Left lung (tissue), 10 donors: Measurements from ENCODE around the gene PAX5. TPM values are rescaled to one million over a fixed set of nuclear protein-coding genes. Genes with fewer than 3 reads are reported as not detected.
A peak's percentile ranks its signal among the peaks of the same experiment; 100 is the strongest.

Experiments used
- ATAC-seq: fragments of 200-7000 bp; cut with Tn5 transposase; one replicate; pipeline ENCODE4 v1.9.1; 2020; ENCODE audit warnings: moderate library complexity
- DNase-seq, 4 donors: peaks; one replicate each; pipeline ENCODE4 v3.0.0-alpha.2; 2013 to 2020
- H3K27ac ChIP-seq, 2 donors: fragments of 200-600 bp; sonication (generic) in 1 of 2; one replicate each; pipeline versions ENCODE4 v1.5.0 to v1.8.0; 2020 to 2021
- H3K27me3 ChIP-seq, 2 donors: fragments of 200-600 bp; sonication (generic) in 1 of 2; one replicate each; pipeline versions ENCODE4 v1.5.0 to v1.8.0; 2020 to 2021
- H3K36me3 ChIP-seq, 2 donors: fragments of 200-600 bp; sonication (generic) in 1 of 2; one replicate each; pipeline versions ENCODE4 v1.5.0 to v1.8.0; 2020 to 2021
- H3K4me1 ChIP-seq, 2 donors: fragments of 200-600 bp; one replicate each; pipeline ENCODE4 v1.8.0; 2021
- H3K4me3 ChIP-seq, 2 donors: fragments of 200-600 bp; sonication (generic) in 1 of 2; one replicate each; pipeline versions ENCODE4 v1.5.0 to v1.8.0; 2020 to 2021; ENCODE audit warnings: mild to moderate bottlenecking in 1 of 2
- H3K9me3 ChIP-seq, 2 donors: fragments of 200-600 bp; sonication (generic) in 1 of 2; one replicate each; pipeline versions ENCODE4 v1.5.0 to v1.8.0; 2020 to 2021
- intact Hi-C, 2 donors: fragments of 100-400 bp; cut with DNase I; formaldehyde crosslinking; loops; one replicate each; pipeline versions ENCODE4 v1.11.2 to v1.14.2; 2022
- polyA plus RNA-seq, 6 donors: library from polyadenylated mRNA; unstranded; fragments of 120-200 nt; gene quantifications; one replicate each; pipeline ENCODE4 v1.2.1, GENCODE V29; 2013; ENCODE audit not compliant: insufficient read length in 6 of 6
- total RNA-seq, 2 donors: library from RNA; stranded (reverse); fragmentation: NEBNext Ultra II Directional; extraction: Animal tissue kit (Norgen Biotek cat#: 25700); gene quantifications; one replicate each; pipeline ENCODE4 v1.2.1, GENCODE V29; 2021
- TF ChIP-seq, protein P1 (sequence below), 2 donors: fragments of 200-600 bp; sonication (generic) in 1 of 2; IDR thresholded peaks; one replicate each; pipeline versions ENCODE4 v1.5.0 to v1.8.0; 2021; ENCODE audit warnings: antibody characterized with exemption in 2 of 2
- donor health status: DM: no; HTN: yes; CAD: no.
- donor health status: DM: no; HTN: no; CAD: no.

The PAX5 gene
- total and polyA plus RNA-seq, 8 donors = 0.03 to 0.65 (median 0.13) TPM

DNA sequence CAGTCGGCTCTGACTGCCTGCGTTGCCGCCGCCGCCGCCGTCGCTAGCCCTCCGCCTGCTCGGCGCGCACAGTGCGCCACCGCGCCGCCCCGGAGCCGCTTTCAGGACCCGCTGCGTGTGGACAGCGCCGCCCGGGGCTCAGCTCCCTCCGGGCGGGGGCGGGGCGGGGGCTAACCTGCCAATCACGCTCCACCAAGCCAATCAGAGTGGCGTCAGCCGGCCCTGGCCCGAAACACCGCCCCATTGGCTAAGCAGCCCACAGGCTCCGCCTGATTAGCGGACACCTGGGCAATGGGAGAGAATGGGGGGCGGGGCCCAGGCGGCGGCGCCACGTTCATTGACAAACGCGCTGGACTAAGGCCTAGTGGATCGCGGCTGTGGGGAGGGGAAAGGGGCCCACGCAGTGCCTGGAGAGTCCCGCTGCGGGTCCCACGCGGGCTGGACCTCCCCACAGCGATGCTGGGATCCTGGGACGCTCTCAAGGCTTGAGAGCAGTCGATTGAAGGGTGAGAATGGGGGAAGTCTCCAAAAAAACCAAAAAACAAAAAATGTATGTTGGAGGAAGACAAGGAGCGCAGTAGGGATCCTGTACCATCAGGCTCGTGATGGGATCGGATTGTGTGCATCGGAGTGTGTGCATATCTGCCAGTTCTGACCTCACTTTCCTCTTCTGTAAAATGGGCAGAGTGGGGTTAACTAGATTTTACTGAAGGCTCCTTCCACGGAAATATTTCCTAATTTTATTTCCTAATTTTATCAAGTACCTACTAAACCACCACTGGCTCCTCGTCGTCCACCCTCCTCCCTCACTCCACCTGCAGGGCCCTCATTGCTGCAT, 6.3 kb downstream of the PAX5 start:
- peaks cover 96 to 100% of the 10 kb centered on the region in 2 donors for H3K27me3 ChIP-seq
- DNase-seq = peak; percentile 79 to 91 (median 87)
- no peak overlapping the region for H3K27ac ChIP-seq
- TF ChIP-seq, protein P1, sequence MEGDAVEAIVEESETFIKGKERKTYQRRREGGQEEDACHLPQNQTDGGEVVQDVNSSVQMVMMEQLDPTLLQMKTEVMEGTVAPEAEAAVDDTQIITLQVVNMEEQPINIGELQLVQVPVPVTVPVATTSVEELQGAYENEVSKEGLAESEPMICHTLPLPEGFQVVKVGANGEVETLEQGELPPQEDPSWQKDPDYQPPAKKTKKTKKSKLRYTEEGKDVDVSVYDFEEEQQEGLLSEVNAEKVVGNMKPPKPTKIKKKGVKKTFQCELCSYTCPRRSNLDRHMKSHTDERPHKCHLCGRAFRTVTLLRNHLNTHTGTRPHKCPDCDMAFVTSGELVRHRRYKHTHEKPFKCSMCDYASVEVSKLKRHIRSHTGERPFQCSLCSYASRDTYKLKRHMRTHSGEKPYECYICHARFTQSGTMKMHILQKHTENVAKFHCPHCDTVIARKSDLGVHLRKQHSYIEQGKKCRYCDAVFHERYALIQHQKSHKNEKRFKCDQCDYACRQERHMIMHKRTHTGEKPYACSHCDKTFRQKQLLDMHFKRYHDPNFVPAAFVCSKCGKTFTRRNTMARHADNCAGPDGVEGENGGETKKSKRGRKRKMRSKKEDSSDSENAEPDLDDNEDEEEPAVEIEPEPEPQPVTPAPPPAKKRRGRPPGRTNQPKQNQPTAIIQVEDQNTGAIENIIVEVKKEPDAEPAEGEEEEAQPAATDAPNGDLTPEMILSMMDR (IDR thresholded peaks at IDR 0.05) = no peak
- H3K4me3 ChIP-seq = peak overlapping the region in 1 of 2 donors; percentile 7
- intact Hi-C loops = no loop called here
- no peaks in the 10 kb centered on the region for H3K9me3 ChIP-seq
- peak; percentile 98 for ATAC-seq
- no peaks in the 10 kb centered on the region for H3K36me3 ChIP-seq
- peaks cover 28 to 34% of the 10 kb centered on the region in 2 donors for H3K4me1 ChIP-seq

DNA sequence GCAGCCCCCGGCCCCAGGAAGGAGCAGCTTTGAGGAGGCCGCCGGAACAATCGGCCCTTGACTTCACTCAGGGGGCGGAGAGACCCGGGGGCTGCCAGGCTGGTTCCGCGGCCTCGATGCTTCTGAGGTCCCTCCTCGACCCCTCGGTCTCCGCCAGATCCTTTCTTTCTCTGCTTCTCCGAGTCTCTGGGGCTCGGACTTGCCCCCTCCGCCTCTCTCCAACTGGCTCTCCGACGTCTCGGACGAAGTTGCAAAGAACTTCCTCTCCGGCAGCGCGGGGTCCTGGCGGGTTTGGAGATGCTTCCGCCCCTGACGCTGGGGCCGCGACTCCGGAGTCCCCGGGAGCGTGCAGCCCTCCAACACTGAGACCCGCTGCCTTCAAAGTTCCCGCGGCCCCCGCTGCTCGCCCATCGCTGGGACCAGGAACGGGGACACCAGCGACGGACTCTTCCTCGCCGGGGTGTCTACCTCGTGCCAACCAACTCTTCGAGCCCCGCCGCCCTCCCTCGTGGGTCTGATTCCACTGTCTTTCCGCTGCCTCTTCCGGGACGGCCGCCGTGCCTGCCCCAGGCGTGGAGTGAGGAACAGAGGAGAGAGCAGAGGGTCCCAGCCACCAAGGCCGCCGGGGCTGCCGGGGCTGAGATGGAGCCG, 7.0 kb downstream of the PAX5 start:
- intact Hi-C loops = no loop called here
- H3K9me3 ChIP-seq = no peaks in the 10 kb centered on the region
- no peak overlapping the region for H3K27ac ChIP-seq
- no peaks in the 10 kb centered on the region for H3K36me3 ChIP-seq
- TF ChIP-seq, protein P1 (IDR thresholded peaks at IDR 0.05) = no peak
- DNase-seq (no peak), ATAC-seq (no peak)
- H3K27me3 ChIP-seq = peaks cover 97 to 100% of the 10 kb centered on the region in 2 donors
- peak overlapping the region in 1 of 2 donors; percentile 7 for H3K4me3 ChIP-seq
- H3K4me1 ChIP-seq = peaks cover 28 to 34% of the 10 kb centered on the region in 2 donors

DNA sequence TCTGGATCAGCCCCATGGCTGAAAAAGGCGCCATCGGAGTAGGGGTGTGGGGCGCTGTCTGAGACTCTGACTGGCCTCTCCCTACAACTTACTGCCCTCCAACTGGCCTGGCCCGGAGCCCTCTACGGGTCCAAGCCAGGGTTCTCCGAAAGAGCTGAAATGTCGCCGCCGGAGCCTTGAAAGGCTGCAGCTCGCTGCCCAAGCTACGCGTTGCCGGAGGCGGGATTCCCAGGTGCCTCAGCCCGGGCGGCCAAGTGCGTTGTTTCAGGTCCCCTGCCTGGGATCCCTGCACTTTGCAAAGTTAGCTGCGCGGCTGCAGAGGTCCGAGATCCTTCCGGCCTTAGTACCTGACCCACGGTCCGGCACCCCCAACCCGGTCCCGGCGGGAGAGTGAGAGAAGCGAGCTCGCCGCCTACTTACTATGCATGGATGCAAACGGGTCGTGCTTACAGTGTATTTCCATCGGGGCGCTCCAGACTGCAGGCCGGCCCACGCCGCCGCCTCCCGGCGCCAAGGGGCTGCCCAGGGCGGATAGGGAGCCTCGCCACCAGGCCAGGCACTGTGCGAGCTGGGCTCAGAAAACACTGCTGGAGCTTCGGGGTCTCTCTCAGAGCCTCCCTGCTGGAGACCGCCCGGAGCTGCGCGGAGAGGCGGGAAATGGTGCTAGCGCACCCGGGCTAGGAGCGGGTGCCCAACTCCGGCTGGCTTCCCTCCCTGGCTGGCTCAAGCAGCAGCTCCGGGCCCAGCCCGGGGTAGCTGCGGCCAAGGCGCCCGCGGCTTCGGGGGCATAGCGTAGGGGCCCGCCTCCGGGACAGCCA, 7.7 kb downstream of the PAX5 start:
- TF ChIP-seq, protein P1 (IDR thresholded peaks at IDR 0.05) = no peak
- H3K27me3 ChIP-seq = peaks cover 97 to 100% of the 10 kb centered on the region in 2 donors
- no peak overlapping the region for H3K27ac ChIP-seq
- peaks cover 28 to 34% of the 10 kb centered on the region in 2 donors for H3K4me1 ChIP-seq
- H3K4me3 ChIP-seq = peak overlapping the region in 1 of 2 donors; percentile 20
- DNase-seq (no peak), ATAC-seq (no peak)
- no peaks in the 10 kb centered on the region for H3K36me3 ChIP-seq
- intact Hi-C loops = no loop called here
- H3K9me3 ChIP-seq = no peaks in the 10 kb centered on the region

DNA sequence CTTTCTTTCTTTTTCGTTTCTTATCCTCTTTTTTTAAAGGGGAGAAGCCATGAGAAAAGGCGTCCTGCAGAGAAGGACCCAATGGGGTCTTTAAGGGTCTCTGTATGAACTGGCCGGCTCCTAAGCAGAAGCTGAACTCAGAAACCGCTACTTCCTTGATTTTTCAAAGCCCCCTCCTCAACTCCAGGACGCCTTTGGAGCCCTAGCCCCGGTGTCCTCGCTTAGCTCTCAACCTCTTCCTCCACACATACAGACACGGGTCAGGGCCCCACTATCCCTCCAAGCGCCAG, 8.3 kb downstream of the PAX5 start:
- intact Hi-C loops = no loop called here
- no peaks in the 10 kb centered on the region for H3K36me3 ChIP-seq
- H3K4me1 ChIP-seq = peaks cover 28 to 34% of the 10 kb centered on the region in 2 donors
- peaks cover 97 to 100% of the 10 kb centered on the region in 2 donors for H3K27me3 ChIP-seq
- TF ChIP-seq, protein P1 (IDR thresholded peaks at IDR 0.05) = no peak
- no peaks in the 10 kb centered on the region for H3K9me3 ChIP-seq
- DNase-seq (no peak), ATAC-seq (no peak)
- no peak overlapping the region for H3K27ac ChIP-seq
- H3K4me3 ChIP-seq = peak overlapping the region in 1 of 2 donors; percentile 20
